Right ventricle myocardium inferior (tissue), 1 donor: ENCODE results near the gene RXFP3. TPM values are rescaled to one million over a fixed set of nuclear protein-coding genes. Genes with fewer than 3 reads are reported as not detected.

Experiments used
- ATAC-seq: fragments of 200-7000 bp; cut with Tn5 transposase; one replicate; pipeline ENCODE4 v1.9.1; 2020; ENCODE audit warnings: mild to moderate bottlenecking, moderate library complexity
- DNase-seq: peaks from one replicate; pipeline ENCODE4 v3.0.0; 2021; ENCODE audit errors: missing footprints
- intact Hi-C: fragments of 100-400 bp; cut with DNase I; formaldehyde crosslinking; loops from one replicate; pipeline ENCODE4 v1.11.0; 2022
- total RNA-seq: library from RNA; stranded (reverse); fragmentation: NEBNext Ultra II Directional; extraction: Animal tissue kit (Norgen Biotek cat#: 25700); gene quantifications from one replicate; pipeline ENCODE4 v1.2.1, GENCODE V29; 2021
- donor health status: DM: no; HTN: yes; CAD: no; lungs with severe emphysema.

RXFP3 gene
- total RNA-seq, 1 donor from 2014 or later = not detected

GRCh38 chr5:33968211-33969005 lies 32.2 kb downstream of the RXFP3 start:
- DNase-seq = no peak
- intact Hi-C loops = no loop called here
- peak; percentile 36 for ATAC-seq

GRCh38 chr5:33969572-33970452 lies 33.6 kb downstream of the RXFP3 start:
- intact Hi-C loops = loop anchor here (5.0 kb wide), 1 partner anchor 533 kb away; no protein-coding TSS in a partner anchor
- DNase-seq = no peak
- peak; percentile 75 for ATAC-seq

- intact Hi-C loops = loop anchor here (5.0 kb wide), 1 partner anchor 536 kb away; no protein-coding TSS in a partner anchor
- no peak for DNase-seq
- no peak for ATAC-seq
Measured at GRCh38 chr5:33973271-33973670, 37.1 kb downstream of the RXFP3 start.

GRCh38 chr5:33975852-33976251 lies 39.7 kb downstream of the RXFP3 start:
- ATAC-seq = peak; percentile 13
- no peak for DNase-seq
- intact Hi-C loops = no loop called here

- DNase-seq (no peak), ATAC-seq (no peak)
- intact Hi-C loops = no loop called here
Measured at GRCh38 chr5:33976307-33976706, 40.1 kb downstream of the RXFP3 start.

GRCh38 chr5:33978306-33978705 lies 42.1 kb downstream of the RXFP3 start:
- intact Hi-C loops = no loop called here
- ATAC-seq = no peak
- DNase-seq = no peak

- intact Hi-C loops = no loop called here
- ATAC-seq (no peak), DNase-seq (no peak)
Measured at GRCh38 chr5:33980030-33980429, 43.8 kb downstream of the RXFP3 start.

GRCh38 chr5:33981408-33982162 lies 45.4 kb downstream of the RXFP3 start:
- DNase-seq = no peak

GRCh38 chr5:33984178-33984577 lies 48.0 kb downstream of the RXFP3 start:
- intact Hi-C loops = no loop called here
- ATAC-seq = no peak

More at GRCh38 chr5:33981408-33982162, 45.4 kb downstream of the RXFP3 start:
- no peak for ATAC-seq
- intact Hi-C loops = no loop called here

GRCh38 chr5:33984671-33985124 lies 48.5 kb downstream of the RXFP3 start, which contains the start of gene SLC45A2:
TSS of gene SLC45A2 (minus strand) at chr5:33984693. CDS start at chr5:33984583, 110 bp downstream.
- ATAC-seq = no peak
- intact Hi-C loops = no loop called here
- DNase-seq = no peak

More at GRCh38 chr5:33984178-33984577, 48.0 kb downstream of the RXFP3 start:
- no peak for DNase-seq

GRCh38 chr5:33985447-33985846 lies 49.3 kb downstream of the RXFP3 start:
- no peak for ATAC-seq
- DNase-seq = no peak
- intact Hi-C loops = no loop called here

Other genes with a start within 250 kb of the RXFP3 start
- gene ADAMTS12, start 44.4 kb upstream of the RXFP3 start, total RNA-seq = 2.1 TPM
- not detected for gene SLC45A2, start 48.3 kb downstream of the RXFP3 start, total RNA-seq
- 6.1 TPM for gene AMACR, start 71.7 kb downstream of the RXFP3 start, total RNA-seq
- 0.60 TPM for gene C1QTNF3, start 106.8 kb downstream of the RXFP3 start, total RNA-seq